ENCODE data around the gene SPACA7. TPM values are rescaled to one million over a fixed set of nuclear protein-coding genes. Genes with fewer than 3 reads are reported as not detected.

Gene SPACA7
- total RNA-seq, 1 donor from 2014 or later = not detected

DNA sequence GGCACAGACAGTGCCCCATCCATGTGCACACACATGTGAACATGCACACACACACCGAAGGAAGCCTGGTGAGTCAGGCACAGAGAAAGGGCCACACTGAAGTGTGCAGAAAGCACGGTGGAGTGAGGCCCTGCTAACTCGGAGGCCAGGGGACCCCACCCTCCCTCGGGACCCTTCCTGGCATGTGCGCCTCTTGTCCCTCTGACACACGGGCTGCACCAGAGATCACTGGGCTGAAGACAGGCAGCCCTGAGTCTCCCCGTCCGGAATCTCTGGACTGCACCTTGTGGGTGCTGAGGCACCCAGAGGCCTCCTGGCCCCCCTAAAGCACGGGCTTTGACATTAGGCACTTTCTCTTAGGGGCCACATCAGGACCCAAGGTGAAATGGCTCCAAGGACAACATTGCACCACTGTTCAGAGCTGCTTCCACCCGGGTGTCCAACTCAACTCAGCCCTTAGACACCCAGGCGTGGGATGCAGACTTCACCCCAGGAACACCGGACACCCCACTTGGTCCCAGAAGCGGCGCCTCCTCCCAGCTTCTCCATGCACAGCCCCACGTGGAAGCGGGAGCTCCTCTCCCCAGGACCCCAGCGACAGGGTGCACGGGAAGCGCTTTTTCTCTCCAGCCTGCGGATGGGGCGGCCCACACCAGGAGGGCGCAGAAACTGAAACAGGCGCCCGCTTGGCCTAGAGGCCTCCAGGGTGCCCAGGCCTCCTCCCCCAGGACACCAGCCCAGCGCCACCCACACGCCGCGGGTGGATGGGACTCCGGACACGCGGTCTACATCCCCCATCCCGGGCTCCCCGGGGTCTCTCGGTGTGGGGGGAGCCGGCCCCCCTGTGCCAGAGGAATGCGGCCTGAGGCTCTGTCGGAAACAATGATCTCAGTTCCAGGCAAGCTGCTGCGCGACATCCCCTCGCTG, 90.2 kb downstream of the SPACA7 start:
- no peak for DNase-seq

DNA sequence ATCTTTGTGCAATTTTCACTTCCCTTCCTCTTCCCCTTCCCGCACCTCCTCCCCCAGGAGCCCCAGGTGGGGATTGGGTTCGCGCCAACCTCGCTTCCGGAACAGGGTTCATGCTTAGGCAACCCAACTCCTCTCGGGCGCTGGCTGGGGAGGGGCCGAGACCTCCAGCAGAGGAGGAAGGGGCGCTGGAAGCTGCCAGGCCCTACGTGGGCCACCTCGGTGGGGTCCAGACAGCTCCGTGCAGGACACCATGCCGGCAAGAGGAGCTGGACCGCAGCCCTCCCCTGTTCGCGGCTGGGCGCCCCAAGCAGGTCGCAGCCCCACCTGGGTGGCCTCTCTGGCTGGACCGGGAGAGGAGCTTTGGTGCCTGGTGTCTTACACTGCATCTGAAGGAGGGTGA, 91.1 kb downstream of the SPACA7 start:
- no peak for DNase-seq

- no peak for DNase-seq
Measured at GRCh38 chr13:112468069-112468468, 91.9 kb downstream of the SPACA7 start.

- DNase-seq = no peak
Measured at GRCh38 chr13:112469071-112469745, 93.1 kb downstream of the SPACA7 start.

DNA sequence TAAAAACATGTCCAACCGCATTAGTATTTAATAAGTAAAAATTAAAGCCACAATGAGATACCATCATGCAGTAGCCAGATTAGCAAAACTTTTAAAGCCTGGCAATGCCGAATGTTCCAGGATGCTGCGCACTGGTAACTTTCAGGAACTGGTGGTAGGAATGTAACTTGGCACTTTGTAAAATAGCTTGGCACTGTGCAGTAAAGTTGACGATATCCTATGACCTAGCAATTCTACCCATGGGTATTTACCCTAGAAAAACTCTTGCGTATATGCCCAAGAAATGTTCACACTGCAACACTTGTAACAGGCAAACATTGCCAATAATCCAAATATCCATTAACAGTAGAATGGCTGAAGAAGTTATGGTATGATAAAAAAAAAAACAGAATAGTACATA, 97.7 kb downstream of the SPACA7 start:
- no peak for DNase-seq

DNA sequence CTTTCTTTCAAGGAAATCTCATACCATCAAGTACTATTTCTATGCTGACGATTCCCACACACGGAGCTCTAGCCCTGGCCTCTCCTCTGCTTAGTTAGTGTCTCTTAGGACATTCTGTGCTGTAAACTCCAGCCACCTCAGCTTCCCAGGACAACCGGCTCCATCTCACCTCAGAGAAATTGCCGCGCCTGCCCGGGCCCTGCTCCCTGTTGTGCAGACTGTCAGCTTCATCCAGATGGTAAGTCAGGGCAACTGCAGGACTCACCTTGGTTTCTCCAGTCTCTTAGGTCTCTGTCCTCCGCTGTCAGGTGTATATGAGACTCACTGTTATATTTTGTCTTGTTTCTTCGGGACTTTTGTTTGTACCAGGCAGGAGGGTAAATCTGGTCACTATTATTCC, 98.7 kb downstream of the SPACA7 start:
- DNase-seq = no peak

DNA sequence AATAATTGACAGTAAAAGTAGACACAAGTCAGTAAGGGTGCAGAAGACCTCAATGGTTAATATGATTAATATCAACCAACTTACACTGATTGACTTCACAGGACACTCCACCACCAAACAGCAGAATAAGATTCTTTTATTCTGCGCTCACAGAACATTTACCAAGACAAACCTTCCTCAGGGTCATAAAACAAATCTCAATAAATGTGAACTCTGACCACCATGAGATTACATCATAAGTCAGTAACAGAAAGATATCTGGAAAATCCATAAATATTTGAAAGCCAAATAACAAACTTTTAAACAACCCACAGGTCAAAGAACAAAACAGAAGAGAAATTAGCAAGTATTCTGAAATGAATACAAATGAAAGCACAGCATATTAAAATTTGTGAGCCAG, 99.7 kb downstream of the SPACA7 start:
- no peak for DNase-seq

- DNase-seq = no peak
Measured at GRCh38 chr13:112477070-112477619, 101.0 kb downstream of the SPACA7 start.

GRCh38 chr13:112479389-112479788, 103.2 kb downstream of the SPACA7 start:
- no peak for DNase-seq

DNA sequence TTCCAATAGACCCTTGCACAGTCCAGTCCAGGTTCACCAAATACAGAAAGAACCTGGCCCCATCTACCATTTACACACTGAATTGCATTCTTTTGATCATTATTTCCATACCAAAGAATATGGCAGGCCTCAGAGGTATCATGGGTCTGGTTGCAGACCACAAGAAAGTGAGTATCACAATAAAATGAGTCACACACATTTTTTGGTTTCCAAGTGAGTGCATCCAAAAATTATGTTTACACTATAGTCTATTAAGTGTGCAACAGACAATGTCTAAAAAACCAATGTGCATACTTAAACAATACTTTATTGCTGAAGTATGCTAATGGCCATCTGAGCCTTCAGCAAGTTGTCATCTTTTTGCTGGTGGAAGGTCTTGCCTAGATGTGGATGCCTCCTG, 105.3 kb downstream of the SPACA7 start:
- DNase-seq = no peak

DNA sequence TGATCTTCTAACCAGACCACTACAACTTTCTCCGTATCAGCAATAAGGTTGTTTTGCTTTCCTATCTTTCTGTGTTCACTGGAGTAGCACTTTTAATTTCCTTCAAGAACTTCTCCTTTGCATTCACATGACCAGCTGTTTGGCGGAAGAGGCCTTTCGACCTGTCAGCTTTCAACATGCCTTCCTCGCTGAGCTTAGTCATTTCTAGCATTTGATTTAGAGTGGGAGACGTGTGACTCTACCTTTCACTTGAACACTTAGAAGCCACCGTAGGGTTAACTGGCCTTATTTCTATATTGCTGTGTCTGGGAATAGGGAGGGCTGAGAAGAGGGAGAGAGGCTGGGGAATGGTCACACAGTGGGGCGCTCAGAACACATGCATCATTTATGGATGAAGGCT, 107.1 kb downstream of the SPACA7 start:
- DNase-seq = no peak

Other genes starting within 250 kb of the SPACA7 start
- 29.6 and 35.0 TPM in 2 replicates for gene TUBGCP3, start 211.8 kb downstream of the SPACA7 start, total RNA-seq

Data from dermis blood vessel endothelial cell (primary cell).